Right hindlimb (tissue), 1 donor: ENCODE measurements around the gene CD72.
"Not testable (repeated sequence)": the region's sequence is repeated elsewhere in the genome, so short reads cannot be mapped to it uniquely, and the experiment has no call there.

Source experiments
- DNase-seq: peaks from one replicate; pipeline ENCODE4 v3.0.0-alpha.2; 2018

Gene CD72

DNA sequence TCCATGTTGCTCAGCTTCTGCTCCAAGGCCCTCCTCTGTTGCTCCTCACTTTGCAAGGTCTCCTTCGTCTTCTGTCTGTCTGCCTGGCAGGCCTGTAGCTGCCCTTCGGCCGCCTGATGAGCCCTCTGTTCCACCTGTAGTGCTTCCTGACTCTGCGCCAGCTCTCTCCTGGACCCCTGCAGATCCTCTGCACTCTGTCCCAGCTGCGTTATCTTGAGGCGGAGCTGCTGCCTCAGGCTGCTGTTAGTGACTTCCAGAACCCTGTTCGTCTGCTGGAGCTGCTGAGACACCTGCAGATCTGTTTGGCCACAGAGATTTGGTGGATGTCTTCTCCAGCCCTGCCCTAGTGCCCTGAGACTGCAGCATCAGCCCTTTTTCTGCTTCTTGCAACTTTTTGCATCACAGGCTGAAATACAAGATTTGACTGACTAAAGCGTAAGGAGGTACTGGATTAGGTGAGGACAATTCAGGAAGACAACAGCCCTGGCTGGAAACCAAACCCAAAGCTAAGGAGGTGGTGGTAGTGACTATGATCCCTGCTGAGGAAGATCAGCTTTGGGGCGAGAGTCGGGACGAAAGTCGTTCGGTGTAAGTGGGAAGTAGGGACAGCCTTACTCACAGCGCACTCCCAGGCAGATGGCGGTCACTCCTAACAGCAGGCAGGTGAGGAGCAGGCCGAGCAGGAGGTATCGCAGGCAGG is 2.1 kb downstream of the CD72 start:
- no peak for DNase-seq

DNA sequence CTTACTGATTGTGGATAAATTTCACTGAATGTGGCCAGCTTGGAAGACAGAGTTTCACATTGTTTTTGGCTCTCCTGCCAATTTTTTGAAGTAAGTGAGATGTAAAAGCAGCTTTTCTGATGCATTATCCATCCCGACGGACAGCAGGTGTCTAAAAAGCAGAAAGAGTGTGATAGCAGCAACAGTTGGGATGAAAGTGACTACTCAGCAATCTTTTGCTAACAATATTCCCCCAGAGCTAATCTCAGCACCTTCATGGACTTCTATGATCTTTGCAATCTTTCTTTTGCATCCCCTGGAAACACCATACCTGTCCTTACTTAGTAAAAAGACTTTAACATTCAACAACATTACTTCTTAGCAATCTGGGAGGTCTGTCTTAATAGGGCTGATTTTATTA is 5.4 kb downstream of the CD72 start:
- DNase-seq, result no peak

DNA sequence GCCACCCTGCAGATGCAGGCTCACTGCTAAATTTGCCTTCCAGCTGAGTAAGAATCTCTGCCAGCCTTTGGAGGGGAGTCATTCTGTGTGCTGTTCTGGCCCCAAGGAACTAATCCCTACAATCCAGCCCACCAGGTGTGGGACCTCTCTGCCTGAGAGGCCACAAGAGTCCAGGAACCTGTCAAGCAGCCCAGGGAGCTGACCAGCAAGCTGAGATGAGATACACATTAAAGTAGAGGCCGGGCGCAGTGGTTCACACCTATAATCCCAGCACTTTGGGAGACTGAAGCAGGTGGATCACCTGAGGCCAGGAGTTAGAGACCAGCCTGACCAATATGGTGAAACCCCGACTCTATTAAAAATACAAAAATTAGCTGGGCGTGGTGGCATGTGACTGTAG is 6.1 kb downstream of the CD72 start:
- DNase-seq, result not testable (repeated sequence)

DNA sequence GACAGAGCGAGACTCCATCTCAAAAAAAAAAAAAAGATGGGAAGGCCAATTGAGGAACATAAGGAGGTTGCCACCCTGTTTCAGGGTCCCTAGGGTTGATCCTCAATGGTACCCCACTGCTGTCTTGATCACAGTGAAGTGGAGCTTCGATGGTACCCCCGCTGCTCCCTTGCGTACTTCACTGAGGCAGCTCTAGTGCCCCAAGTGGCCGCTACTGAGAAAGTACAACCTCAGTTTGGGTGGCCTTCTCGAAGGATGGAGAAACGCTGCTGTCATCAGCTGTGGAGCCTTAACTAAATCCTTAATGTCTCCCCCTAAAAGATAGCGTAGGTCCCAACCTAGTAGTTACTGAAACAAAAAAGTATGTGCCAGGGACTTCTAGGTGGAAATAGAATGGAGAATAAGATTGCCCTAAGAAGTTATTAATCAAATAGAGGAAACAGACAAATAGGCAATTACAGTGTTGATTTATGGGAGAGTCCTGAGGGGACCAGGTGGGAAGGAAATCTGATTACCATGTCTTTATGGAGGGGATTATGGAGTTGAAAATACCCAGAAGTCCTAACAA is 6.9 kb downstream of the CD72 start:
- peak; percentile 31 for DNase-seq

DNA sequence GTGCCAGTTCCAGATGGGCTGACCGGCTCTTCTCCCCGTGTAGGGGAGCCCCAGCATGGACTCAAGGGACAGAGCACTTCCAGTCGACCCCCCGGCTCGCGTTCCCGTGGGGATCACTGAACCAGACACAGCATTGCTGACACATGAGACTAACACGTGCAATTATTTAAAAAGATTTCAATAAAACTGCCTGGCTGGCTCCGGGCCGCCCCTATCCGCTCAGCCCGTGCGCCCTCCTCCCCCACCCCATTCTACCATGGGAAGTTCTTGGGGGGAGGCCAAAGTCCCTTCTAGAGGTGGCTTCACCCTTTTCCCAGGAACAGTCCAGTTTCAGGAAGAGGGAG is 8.4 kb downstream of the CD72 start:
- DNase-seq, result peak; percentile 31

DNA sequence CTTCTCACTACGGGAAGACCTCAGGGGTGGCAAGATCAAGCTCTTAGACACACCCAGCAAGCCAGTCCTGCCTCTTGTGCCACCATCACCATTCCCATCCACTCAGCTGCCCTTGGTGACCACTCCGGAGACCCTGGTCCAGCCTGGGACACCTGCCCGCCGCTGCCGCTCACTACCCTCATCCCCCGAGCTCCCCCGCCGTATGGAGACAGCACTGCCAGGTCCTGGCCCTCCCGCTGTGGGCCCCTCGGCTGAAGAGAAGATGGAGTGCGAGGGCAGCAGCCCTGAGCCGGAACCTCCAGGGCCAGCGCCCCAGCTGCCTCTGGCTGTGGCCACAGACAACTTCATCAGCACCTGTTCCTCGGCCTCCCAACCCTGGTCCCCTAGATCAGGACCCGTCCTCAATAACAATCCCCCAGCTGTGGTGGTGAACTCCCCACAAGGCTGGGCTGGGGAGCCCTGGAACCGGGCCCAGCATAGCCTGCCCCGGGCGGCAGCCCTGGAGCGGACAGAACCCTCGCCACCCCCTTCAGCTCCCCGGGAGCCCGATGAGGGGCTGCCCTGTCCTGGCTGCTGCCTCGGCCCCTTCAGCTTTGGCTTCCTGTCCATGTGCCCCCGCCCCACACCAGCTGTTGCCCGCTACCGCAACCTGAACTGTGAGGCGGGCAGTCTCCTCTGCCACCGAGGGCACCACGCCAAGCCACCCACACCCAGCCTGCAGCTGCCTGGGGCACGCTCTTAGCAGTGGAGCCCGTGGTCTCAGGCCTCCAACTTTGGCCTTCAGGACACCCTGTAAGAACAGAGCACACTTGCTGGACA is 9.0 kb downstream of the CD72 start:
- DNase-seq, result peak; percentile 82

DNA sequence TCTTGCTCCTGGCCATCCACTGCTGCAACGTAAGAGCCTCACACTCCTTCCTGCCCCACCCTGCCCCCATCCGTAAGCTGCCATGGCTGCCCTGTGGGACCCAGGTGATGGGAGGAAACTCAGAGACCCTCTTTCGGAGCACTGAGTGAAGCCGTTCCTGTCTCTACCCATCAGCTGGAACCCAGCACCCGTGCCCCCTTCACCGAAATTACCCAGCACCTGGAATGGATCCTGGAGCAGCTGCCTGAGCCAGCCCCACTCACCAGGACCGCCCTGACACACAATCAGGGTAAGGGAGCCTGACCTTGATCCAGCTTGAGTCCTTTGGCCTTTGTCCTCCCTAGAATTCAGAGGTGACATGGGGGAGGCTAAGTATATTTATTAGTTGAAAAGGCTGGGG is 10.0 kb downstream of the CD72 start:
- no peak for DNase-seq

DNA sequence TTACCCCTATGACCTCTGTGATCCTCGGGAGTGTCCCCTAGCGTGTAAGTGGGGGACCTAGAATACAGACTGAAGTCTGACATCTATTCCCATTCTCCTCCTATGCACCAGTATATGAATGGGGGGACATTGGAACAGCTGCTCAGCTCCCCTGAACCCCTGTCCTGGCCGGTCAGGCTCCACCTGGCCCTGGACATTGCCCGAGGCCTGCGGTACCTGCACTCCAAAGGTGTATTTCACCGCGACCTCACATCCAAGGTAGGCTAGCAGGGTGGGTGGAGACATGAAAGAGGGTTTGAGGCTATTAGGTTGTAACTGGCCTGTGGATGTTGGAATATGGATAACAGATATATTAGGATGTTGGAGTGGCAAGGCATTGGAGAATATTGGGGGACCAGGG is 11.5 kb downstream of the CD72 start:
- DNase-seq, result no peak

DNA sequence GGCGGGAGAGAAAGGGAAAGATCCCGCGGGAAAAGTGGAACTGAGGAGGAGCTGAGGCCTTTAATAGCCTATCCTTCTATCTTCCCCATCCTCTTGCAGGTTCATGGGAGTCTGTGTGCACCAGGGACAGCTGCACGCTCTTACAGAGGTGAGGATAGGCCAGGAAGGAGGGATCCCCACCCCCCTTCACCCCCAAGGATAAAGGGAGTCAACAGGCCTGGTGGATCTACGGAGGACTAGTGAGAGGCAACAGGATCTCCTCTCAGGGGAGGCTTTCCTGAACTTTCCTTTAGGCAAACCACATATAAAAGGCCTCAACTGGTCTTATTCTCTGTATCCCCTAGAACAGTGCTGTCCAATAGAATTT is 12.1 kb downstream of the CD72 start:
- no peak for DNase-seq

DNA sequence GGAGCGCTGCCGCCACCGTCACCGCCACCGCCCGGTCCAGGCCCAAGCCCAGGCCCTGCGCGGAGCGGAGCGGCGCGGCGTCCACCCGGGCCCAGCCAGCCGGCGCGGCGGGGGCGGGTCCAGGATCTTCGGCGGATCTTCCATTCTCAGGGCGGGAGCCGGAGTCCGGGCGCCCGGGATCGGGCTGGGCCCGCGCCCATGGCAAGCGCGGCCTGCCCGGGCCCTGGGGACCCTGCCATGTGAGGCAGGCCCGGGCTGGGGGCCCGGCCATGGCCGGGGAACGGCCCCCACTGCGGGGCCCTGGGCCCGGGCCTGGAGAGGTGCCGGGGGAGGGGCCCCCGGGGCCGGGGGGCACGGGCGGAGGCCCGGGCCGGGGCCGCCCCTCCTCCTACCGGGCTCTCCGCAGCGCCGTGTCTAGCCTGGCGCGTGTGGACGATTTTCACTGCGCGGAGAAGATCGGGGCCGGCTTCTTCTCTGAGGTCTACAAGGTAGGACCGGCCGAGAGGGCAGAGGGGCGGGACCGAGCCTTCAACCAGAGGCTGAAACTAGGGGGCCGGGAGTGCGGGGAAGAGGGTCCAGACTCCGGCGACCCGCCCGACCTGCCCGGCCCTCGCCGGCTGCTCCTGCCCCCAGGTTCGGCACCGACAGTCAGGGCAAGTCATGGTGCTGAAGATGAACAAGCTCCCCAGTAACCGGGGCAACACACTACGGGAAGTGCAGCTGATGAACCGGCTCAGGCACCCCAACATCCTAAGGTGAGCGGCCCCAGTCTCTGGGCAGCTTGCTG is 12.7 kb downstream of the CD72 start:
- peak; percentile 37 for DNase-seq

DNA sequence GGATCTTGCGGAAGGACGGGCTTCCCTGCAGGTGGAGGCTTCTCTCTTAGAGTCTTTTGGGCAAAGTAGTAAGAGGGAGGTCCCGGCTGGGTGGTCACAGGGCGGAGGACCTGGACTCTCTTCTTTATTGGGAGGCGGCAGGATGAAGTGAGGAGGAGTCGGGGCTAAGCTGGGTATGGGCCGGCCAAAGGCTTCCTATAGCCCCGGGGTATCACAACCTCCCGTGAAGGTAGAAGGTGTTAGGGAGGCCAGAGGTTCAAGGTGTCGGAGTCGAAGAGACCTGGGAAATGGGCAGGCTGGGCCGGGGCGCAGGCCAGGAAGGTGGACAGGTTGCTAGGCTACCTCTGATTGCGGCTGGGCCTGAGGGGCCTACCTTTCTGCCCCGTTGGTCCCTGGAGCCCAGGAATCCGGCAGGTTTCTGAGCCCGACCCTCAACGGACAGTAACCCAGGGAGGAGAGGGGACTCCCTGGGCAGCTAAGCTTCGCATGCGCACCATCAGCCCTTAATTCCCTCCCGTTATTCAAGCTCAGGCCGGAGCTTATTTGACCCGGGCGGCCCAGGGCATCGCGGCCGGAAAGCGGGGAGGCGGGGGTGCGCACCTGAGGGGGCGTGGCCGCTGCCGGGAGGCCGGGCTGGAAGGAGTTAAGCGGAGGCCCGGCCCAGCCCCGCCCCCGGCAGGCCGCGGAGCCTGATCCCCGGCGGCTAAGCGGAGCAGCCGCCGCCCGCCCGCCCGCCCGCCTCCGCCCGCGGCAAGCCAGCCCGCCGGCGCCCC is 13.4 kb downstream of the CD72 start, which contains the start of gene TESK1:
TSS of gene TESK1 (plus strand) at position 685 of the 773 bp plus-strand sequence. CDS start 358 bp downstream, outside the sequence.
- peak; percentile 79 for DNase-seq

DNA sequence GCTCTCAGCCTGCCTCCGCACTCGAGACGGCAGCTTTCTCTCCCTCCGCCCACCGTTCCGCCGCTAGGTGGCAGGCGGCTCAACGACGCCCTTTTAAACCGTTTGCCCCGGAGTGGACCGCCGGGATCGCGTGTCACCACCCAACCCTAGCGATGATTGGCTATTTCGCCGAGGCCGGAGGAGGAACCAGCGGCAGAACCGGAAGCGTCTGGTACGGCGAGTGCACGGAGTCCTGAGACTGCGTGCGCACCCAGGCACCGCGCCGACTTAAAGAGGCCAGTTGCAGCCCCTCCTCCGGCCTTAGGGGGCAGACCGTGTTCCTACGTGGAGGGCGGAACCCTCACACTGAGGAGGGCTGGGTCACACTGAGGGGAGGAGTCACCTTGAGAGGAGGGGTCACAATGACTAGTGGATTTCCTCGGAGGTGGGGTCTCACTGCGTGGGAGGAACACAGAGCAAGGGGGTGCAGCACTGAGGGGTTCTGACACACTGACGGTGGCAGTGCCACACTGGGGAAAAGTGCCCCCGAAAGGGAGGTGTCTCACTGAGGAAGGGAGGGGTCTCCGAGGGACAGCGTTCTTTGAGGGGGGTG is 14.1 kb downstream of the CD72 start:
- DNase-seq, result peak; percentile 100

DNA sequence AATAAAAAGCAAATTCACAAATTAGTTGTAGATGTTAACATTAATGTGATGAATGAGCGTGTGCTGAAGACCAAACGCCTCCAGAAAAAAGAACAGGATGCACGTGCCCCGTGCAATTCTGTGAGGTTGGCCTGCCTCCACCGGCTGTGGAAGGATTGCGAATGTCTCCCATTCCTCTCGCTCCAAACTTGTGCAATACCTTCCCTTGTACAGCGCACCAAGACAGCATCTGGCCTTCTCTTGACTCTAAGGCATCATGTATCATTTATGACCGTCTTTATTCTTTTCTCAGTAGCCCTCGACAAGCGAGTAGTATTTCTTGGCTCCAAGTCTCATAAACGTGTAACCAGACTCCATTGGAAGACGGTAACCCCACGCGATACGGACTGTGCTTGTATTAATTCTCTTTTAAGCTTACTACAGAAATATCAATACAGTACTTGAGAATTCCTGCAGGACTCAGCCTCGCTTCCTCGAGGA is 14.7 kb downstream of the CD72 start:
- DNase-seq, result peak; percentile 73

DNA sequence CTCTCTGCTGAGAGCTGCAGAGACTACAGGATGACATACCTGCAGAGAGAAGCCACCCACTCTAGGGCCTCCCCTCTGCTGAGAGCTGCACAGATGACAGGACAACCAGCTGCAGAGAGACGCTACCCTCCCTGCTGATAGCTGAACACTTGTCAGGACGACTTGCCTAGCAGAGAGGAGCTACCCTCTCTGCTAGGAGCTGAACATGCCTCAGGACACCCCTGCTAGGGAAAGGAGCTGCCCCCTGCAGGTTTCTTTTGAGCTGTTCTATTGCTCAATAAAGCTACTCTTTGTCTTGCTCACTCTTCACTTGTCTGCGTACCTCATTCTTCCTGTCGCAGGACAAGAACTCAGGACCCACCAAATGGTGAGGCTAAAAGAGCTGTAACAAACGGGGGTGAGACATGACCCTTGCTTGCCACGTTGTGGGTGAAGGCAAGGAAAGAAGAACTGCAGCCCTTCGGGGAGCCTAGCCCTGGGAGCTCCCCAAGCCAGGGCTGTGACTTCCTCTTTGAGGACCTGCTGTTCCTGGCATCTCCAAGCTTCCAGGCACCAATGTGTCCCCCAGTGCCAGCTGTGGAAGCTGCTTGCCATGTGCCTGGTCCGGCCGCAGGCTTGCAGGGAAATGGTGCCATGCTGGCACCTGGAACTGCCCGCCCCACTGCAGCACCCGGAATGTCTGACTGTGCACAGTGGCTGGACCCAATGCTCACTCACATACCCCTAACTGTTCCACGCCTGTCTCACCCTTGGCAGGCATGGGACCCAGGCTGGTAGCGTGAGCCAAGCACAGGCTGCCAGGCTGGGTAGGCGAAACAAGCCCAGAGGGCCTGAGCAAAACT is 18.2 kb downstream of the CD72 start:
- DNase-seq, result no peak

DNA sequence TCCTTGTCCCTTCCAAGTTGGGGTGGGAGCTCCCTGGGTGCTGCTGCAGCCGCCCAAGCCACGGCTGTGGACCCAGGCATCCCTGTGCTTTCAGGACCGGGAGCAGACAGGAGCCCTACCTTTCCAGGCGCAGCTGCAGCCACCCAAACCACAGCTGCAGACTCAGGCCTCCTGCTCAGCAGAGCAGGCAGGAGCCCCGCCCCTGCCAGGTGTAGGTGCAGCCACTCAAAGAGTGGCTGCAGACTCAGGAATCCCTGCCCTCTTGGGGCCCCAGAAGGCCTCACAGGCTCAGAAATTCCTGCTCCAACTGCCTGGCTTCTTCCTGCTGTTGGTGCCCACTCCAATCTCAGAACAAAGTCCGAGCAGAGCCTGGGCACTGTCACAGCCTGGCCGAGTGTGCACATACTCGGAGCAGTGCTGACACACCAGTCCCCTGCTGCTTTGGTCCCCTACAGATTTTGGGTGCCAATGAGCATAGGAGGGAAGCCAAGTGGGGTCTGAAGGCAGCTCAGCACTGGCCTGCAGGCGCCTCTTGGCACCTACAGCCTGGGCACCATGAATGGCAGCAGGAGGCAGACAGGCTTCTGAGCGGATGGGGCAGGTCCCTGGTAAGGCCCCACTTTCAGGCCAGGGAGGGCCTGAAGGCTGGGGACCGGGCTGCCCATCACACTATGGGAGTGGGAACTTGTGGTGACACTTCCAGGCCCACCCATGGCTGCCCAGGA is 19.2 kb downstream of the CD72 start:
- no peak for DNase-seq

DNA sequence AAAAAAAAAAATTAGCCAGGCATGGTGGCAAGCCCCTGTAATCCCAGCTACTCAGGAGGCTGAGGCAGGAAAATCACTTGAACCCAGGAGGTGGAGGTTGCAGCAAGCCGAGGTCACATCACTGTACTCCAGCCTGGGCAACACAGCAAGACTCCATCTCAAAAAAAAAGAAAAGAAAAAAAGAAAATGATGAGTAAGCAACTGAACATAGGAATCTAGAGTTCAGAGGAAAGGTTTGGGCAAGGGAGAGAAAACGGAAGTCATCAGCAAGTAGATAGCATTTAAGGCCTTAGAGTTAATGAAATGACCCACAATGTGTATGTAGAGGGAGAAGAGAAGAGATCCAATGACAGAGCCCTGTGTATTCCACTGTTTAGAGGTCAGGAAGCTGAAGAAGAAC is 21.3 kb downstream of the CD72 start:
- not testable (repeated sequence) for DNase-seq

DNA sequence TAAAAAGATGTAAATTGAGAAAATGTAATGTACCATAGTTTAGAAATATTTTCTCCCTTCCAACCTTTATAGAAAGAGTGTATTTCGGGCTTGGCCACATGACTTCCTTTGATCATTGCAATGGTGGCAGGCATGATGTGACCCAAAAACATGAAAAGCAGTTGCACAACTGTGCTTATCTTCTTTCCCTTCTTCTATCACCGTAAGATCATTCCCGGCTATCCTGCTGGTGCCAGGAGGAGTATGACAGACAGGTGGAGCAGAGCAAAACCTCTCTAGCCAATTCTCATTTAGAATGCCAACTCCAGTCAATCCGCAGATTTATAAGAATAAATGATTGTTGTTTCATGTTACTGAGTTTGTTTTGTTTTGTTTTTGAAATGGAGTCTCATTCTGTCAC is 23.7 kb downstream of the CD72 start:
- DNase-seq, result no peak

DNA sequence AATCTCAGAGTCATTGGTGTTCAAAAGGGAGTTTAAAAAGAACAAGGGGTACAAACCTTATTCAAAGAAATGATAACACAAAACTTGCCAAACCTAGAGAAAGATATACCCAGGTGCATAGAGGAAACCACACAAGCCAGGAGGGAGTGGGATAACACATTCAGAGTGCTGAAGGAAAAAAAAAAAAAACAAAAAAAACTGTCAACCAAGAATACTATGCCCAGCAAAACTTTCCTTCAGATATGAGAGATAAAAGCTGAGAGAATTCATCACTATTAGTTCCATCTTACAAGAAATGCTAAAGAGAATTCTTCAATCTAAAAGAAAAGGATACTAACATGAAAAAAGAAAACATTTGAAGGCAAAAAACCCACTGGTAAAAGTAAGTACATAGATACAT is 24.6 kb downstream of the CD72 start:
- no peak for DNase-seq

DNA sequence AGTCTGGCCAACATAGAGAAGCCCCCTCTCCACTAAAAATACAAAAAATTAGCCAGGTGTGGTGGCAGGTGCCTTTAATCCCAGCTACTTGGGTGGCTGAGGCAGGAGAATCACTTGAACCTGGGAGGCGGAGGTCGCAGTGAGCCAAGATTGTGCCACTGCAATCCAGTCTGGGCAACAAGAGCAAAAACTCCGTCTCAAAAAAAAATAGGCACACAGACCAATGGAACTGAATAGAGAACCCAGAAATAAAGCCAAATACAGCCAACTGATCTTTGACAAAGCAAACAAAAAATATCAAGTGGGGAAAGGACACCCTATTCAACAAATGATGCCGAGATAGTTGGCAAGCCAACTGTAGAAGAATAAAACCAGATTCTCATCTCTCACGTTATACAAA is 29.7 kb downstream of the CD72 start:
- DNase-seq, result not testable (repeated sequence)

DNA sequence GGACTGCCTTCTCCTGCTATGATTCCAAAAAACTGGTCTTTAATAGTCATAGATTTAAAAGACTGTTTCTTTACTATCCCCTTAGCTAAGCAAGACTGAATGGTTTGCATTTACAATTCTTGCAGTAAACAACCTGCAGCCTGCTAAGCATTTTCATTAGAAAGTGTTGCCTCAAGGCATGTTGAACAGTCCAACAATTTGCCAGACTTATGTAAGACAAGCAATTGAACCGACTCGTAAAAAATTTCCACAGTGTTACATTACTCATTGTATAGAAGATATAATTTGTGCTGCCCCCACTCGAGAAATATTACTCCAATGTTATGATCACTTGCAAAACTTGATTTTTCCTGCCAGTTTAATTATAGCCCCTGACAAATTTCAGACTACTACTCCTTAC is 33.5 kb downstream of the CD72 start:
- not testable (repeated sequence) for DNase-seq
